Activated CD8-positive, alpha-beta memory T cell treated with anti-CD3 and anti-CD28 coated beads, Interleukin-2, amount 50 U/mL, for 1 hour (primary cell): Measurements from ENCODE around the gene SLC35A4.
"Not testable (repeated sequence)": the region's sequence is repeated elsewhere in the genome, so short reads cannot be mapped to it uniquely, and the experiment has no call there.

Source experiments
- DNase-seq: peaks from one replicate; pipeline ENCODE4 v3.0.0-alpha.2; 2020; ENCODE audit errors: extremely low read depth

Gene SLC35A4

DNA sequence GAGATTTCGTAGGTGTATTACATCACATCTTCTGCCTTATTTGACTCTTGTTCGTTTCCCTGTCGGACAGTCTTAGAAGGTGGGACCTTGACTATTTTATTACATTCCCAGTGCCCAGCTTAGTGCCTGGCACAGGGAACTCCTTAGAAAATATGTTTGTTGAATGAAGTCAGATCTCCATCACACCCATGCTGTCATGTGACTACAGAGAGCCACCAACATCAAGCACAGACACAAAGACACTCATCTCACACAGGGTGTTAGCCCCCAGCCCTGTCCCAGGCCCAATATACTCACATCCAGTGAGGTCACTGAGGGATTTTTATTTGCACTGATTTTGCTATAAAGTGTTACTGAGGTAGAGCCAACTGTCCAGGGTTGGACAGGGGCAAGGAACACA, 6.7 kb upstream of the SLC35A4 start:
- DNase-seq, result no peak

DNA sequence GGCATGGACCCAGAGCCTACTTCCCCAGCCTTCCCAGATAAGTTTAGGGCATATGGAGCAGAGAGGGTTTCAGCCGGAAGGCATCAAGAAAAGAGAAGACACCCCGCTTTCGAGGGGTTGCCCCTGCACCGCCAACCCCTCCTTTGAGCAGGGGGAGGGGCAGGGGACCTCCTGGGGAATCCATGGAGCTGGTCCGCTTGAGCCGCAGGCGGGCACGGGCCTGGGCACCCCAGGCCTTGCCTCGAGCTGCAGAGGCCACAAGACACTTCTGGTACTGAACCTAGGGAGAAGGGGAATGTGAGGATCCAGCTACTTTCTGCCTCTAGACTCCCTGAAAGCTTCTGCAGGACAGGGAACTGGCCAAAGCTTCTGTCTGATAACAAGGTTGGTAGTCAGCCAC, 6.1 kb upstream of the SLC35A4 start:
- DNase-seq, result no peak

DNA sequence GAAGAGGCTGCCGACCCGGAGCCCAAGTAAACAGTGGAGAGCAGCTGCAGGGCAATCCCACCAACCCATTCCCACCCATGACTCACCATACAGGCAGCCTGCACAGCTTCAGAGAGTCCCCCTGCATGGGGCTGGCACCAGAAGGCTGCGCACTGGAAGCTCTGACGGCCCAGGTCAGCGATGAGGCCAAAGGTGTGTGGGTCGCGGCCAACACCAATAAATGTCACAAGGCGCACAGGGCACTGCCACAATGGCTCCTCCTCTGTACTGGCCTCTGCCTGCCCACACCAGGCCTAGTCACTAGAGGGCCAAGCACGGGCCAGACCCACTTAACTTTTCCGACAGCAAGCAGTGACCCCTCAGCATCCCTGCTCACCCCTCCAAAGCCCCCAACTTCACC, 4.4 kb upstream of the SLC35A4 start:
- DNase-seq, result no peak

DNA sequence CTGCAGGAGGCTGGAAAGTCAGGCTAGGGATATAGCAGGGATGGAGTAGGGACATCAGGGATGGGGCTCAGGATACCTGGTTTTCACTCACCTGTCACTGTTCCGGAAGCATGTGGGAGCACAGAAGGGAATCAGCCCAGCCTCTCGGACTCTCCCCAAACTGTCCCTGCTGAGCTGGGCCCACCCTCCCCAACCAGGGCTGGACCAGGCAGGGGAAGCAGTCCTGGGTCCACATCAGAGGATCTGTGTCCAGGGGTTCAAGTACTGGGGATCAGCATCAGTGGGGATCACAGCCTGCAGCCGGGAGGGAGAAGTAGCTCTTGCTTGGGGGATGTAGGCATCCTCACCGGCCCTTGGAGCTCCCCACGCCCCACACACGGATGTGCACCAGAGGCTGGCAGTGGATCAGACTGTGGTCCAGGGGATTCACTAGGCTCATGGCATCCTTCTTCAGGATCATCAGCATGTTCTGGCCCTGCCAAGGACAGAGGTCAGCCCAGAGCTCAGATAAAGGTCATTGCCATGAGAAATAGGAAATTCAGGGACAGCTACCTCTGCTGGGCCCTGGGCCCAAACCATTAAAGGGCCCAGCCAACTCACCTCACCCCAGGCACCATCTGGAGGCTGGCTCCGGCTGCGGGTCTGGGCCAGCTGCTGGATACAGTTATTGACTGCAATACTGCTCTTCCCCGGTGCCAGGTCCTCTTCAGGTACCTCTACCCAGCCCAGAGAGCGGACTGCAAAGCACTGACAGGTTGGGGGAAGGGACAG, 2.7 kb upstream of the SLC35A4 start:
- no peak for DNase-seq

DNA sequence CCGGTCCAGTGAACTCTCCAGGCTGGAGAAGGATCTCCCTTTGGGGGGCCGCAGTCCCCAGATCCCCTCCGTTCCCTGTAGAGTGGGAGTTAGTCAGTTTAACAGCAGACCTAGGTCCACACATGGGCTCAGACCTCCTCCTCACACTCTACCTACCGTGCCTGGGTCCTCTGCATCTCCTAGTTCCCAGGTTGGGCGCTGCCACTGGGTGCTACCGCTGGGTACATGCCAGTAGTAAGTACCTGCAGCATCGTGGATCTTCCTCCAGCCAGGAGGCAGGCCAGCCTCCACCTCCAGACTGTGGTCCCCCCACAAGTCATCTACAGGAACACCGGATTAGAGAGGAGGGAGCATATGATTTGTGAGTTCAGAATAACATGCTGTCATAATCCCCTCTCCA, 1.0 kb upstream of the SLC35A4 start:
- DNase-seq, result no peak

DNA sequence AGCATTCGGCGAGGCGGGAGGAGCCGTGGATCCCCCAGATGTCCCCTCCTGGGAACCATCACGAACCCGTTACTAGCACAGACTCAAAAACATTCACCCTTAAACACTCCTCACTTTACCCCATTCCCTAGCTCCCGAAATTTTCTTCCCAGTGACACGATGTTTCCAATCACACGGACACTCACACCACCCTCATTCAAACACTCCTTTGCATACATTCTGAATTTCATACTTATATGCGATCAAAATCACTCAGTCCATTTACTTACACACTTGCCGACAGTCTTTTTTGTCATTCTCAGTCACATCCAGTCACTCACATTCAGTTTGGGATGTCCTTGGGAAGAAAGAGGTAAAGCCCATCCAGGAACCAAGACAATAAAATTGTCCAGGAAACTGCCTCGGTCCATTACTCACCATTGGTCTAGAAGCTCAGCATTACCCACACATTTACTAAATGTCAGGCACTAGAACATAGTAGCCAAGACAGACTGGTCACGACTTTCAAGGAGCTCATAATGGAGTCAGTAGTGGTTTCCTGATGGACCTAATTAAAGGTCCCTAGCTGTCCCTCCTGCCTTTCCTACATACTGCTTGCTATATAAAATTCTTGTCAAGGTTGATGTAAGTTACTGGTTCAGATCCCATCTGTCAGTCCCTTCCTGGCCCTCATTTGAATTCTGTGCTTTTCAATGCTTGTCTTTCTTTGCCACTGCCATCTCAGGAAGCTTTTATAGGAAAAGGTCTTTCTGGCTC, 574 bp downstream of the SLC35A4 start:
- no peak for DNase-seq

DNA sequence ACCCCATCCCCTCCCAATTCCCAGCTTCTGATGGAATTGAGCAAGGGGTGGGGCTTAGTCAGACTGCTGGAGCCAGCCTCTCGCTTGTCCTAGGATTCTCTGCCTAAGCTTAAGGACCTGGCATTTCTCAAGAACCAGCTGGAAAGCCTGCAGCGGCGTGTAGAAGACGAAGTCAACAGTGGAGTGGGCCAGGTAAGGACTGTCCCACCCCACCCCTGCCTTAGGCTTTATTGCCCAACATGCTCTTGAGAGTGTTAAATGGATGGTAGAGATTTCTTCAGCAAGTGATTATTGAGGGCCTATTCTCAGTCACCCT, 1.1 kb downstream of the SLC35A4 start:
- no peak for DNase-seq

DNA sequence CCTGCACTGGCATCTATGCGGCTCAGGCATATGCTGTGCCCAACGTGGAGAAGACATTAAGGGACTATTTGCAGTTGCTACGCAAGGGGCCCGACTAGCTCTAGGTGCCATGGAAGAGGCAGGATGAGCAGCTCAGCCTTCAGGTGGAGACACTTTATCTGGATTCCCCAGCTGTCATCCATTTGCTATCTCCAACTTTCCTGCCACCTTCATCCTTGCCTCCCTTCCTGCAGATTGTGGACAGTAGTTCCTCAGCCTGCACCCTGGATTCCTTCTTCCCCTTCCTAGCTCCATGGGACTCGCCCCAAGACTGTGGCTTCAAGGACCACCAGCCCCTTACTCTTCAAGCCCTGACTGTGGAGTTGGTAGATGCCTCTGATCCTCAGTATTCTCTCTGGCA, 2.0 kb downstream of the SLC35A4 start:
- DNase-seq, result no peak

DNA sequence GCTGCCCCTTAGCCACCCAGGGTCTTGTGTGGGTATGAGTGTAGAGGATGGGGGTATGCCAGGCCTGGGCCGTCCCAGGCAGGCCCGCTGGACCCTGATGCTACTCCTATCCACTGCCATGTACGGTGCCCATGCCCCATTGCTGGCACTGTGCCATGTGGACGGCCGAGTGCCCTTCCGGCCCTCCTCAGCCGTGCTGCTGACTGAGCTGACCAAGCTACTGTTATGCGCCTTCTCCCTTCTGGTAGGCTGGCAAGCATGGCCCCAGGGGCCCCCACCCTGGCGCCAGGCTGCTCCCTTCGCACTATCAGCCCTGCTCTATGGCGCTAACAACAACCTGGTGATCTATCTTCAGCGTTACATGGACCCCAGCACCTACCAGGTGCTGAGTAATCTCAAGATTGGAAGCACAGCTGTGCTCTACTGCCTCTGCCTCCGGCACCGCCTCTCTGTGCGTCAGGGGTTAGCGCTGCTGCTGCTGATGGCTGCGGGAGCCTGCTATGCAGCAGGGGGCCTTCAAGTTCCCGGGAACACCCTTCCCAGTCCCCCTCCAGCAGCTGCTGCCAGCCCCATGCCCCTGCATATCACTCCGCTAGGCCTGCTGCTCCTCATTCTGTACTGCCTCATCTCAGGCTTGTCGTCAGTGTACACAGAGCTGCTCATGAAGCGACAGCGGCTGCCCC, 2.6 kb downstream of the SLC35A4 start:
- no peak for DNase-seq

DNA sequence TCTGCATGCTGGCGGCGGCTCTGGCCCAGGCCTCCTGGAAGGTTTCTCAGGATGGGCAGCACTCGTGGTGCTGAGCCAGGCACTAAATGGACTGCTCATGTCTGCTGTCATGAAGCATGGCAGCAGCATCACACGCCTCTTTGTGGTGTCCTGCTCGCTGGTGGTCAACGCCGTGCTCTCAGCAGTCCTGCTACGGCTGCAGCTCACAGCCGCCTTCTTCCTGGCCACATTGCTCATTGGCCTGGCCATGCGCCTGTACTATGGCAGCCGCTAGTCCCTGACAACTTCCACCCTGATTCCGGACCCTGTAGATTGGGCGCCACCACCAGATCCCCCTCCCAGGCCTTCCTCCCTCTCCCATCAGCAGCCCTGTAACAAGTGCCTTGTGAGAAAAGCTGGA, 3.2 kb downstream of the SLC35A4 start:
- DNase-seq, result no peak

DNA sequence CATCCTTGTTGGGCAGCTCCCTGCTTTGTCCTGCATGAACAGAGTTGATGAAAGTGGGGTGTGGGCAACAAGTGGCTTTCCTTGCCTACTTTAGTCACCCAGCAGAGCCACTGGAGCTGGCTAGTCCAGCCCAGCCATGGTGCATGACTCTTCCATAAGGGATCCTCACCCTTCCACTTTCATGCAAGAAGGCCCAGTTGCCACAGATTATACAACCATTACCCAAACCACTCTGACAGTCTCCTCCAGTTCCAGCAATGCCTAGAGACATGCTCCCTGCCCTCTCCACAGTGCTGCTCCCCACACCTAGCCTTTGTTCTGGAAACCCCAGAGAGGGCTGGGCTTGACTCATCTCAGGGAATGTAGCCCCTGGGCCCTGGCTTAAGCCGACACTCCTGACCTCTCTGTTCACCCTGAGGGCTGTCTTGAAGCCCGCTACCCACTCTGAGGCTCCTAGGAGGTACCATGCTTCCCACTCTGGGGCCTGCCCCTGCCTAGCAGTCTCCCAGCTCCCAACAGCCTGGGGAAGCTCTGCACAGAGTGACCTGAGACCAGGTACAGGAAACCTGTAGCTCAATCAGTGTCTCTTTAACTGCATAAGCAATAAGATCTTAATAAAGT, 3.9 kb downstream of the SLC35A4 start:
- DNase-seq, result no peak

DNA sequence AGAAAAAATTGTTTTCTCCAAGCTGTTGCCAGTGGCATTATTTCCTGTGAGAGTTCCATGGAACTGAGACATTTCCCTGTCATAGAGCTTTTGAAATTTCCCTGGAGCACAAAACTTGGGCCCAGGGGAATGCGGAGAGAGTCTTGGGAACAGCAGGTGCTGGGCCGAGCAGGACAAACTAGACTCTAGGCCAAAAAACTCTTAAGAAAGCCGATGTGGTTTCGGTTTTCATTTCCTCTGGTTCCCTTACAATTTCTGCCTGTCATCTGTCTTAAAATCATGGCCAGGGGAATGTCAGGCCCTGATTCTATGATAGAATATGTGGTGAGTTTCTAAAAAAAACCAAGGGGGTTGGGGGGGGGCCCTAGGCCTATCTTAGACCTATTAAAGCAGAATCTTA, 4.6 kb downstream of the SLC35A4 start:
- no peak for DNase-seq

DNA sequence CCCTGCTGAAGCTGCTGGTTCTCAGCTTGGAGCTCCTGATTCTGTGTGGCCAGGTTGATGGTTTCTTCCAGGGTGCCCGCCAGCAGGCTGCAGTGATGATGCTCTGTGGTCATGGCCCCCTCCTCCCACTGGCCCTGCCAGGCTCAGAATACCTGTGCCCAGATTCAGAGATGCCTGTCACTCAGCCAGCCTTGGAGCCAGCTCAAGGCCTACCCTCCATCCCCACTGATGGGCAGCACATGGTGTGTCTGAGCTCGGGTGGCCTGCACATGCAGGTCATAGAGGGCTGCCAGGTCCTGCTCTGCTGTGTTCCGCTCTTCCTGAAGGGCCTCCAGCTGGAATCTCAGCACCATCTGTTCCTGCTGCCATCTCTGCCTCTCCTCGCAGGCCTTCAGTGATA, 5.4 kb downstream of the SLC35A4 start:
- DNase-seq, result no peak

DNA sequence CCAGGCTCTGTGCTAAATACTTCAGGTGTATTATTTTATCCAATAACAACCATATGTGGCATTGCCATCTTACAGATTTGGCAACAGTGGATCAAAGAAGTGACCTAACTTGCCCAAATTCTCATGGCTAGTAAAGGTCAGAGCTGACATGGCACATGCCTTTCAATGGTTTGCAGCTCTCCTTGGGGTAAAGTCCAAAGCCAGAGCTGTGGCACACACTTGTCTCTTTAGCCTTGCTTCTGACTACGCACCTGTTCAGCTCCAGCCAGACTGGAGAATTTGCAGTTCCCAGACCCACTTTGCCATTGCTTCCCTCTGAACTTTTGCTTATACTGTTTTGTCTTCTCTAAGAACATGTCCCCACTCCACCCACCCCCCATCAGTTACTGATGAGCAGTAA, 5.9 kb downstream of the SLC35A4 start:
- DNase-seq, result no peak

DNA sequence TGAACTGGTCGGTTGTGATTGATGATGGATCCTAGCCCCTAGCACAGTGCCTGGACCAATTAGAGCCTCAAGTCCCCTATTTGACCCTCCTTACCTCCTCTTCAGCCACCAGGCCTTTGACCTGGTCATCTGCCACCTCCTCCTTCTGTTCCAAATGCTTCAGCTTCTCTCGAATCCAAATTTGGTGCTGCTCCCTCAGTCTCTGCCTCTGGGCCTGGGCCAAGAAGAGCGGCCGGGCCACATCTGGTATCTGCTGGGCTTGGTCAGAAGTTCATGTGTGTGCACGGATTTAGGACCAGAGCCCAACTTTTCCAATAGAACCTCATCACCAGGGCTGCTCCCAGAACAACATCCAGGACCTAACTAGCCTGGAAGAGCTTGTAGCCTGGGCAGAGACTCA, 6.5 kb downstream of the SLC35A4 start:
- no peak for DNase-seq

DNA sequence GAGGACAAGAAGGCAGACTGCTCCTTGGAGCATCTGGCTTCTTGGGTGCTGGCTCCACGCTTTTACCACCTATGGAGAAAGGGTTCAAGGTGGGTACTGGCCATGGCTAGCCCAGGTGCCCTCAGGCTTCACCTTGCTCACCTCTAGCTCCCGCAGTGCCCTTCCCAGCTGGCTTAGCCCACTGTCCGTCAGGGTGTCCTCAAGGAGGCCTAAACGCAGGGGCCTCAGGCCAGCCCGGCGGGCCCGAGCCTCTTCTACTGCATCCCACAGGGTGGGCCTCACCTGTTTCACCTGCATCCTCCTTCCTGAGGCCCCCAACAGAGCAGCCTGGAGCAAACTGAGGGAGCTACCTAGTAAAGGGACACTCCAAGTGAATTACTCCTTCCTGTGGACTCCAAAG, 9.1 kb downstream of the SLC35A4 start:
- no peak for DNase-seq

DNA sequence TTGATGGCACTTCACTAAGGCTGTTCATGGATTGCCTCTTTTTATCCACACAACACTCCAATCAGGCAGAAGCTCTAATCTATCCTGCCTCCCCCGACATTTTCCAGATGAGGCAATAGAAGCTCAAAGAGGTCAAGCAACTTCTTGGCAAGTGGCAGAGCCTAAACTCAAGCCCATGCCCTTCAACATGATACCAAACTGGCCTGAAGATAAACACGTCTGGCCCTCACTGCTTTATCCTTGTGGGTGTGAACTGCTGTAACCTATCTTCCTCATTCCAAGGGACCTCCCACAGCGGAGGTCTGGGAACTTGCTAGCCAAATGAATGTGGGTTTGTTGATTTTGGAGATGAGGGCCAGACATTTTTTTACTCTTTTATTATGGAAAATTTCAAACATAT, 9.5 kb downstream of the SLC35A4 start:
- no peak for DNase-seq

DNA sequence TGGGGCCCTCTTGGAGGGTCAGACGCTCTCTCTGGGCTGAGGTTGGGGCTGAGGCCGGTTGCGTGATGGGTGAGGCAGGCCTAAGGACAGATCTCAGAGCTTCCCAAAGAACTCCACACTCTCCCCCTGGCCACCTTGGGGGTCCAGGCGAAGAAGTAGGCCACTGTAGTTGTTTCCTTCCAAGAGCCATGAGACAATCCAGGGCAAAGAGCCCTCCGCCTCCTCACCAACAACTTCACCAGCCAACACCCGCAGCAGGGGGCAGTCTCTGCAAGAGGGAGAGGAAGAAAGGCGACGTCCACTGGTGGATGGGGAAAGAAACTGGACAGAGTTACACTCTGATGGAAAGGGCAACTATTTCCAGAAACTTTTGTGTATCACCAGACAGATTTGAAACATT, 10.7 kb downstream of the SLC35A4 start:
- DNase-seq, result no peak

DNA sequence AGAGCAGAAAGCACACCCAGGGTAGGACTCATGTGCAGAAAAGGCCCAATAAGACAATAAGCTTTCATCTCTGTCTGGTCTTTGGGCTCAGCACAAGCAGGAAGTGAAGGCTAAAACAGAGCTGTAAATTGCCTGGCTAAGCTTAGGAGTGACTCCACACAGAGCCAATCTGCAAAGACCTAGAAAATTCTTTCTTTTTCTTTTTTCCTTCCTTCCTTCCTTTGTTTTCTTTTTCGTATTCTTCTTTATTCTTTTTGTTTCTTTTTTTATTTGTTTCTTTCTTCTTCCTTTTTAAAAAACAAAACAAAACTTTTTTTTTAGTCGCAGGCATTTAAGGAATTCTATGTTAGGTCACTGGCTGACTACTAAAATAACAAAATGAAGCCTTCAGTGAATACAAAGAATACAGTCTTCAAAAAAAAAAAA, 12.2 kb downstream of the SLC35A4 start:
- no peak for DNase-seq

DNA sequence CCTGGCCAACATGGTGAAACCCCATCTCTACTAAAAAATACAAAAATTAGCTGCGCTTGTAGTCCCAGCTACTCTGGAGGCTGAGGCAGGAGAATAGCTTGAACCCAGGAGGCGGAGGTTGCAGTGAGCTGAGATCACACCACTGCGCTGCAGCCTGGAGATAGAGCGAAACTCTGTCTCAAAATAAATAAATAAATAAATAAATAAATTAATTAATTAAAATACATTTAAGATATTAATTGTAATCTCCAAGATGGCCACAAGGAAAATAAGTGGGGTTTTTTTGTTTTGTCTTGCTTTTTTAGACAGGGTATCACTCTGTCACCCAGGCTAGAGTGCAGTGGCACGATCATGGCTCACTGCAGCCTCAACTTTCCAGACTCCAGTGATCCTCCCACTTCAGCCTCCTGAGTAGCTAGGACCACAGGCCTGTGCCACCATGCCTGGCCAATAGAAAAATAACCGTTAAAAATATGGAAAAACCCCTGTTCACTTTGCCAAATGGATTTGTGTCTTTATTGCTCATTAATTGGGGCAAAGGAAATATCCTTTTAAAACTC, 14.6 kb downstream of the SLC35A4 start:
- not testable (repeated sequence) for DNase-seq

DNA sequence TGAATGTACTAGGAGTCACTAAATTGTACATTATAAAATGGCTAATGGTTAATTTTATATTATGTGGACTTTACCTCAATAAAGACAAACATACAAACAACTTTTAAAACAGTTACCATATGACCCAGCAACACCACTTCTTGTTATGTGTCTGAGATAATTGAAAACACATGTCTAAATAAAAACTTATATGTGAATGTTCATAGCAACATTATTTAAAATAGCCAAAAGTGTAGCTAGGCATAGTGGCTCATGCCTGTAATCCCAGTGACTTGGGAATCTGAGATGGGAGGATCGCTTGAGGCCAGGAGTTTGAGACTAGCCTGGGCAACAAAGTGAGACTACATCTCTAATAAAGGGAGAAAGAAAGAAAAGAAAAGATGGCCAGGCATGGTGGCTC, 22.9 kb downstream of the SLC35A4 start:
- no peak for DNase-seq

DNA sequence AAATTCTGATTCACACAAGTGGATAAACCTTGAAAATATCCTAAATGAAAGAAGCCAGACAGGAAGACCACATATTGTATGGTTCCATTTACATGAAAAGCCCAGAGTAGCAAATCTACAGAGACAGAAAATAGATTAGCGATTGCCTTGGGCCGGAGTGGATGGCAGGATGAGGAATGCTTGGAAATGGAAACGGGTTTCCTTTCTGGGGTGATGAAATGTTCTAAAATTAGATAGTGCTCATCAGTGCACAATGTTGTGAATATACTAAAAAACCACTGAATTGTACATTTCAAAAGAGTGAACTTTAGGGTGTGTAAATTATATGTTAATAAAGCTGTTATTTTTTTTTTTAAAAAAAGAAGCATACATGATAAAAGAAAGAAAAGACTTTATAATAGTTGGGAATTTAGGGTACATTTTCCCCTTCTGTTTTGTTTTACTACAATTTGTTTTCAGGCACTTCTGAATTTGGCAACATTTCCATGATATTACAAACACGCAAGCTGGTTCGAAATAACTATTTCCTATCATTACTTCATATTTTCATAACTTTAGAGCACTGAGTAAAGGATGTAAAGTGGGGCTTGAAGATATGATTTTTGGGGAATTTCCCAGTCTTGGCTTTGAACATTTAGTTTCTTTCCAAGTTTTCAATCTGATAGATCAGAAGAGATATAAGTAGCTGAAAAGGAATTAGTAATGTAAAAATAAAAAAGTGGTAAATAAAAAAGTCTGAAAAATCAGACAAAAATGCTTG, 23.9 kb downstream of the SLC35A4 start:
- no peak for DNase-seq
